Inflammatory macrophage treated with lipopolysaccharide for 1 hour (primary cell): ENCODE measurements around the gene POLR3B.
"Not testable (repeated sequence)": the region's sequence is repeated elsewhere in the genome, so short reads cannot be mapped to it uniquely, and the experiment has no call there.

Source experiments
- DNase-seq, 2 donors: peaks; one replicate each; pipeline ENCODE4 v3.0.0-alpha.2; 2020 to 2022

Gene POLR3B

GRCh38 chr12:106477627-106478026, 120.1 kb downstream of the POLR3B start:
- DNase-seq, result not testable (repeated sequence)

GRCh38 chr12:106480251-106480650, 122.7 kb downstream of the POLR3B start:
- no peak for DNase-seq

- no peak for DNase-seq
Observed at GRCh38 chr12:106481246-106481645, 123.7 kb downstream of the POLR3B start.

- DNase-seq, result no peak
Observed at GRCh38 chr12:106487664-106488063, 130.1 kb downstream of the POLR3B start.

GRCh38 chr12:106488884-106489283, 131.3 kb downstream of the POLR3B start:
- no peak for DNase-seq

GRCh38 chr12:106490264-106490663, 132.7 kb downstream of the POLR3B start:
- no peak for DNase-seq

- DNase-seq, result no peak
Observed at GRCh38 chr12:106492857-106493256, 135.3 kb downstream of the POLR3B start.

GRCh38 chr12:106493531-106493930, 136.0 kb downstream of the POLR3B start:
- no peak for DNase-seq

GRCh38 chr12:106495354-106495965, 137.9 kb downstream of the POLR3B start:
- DNase-seq, result no peak

- no peak for DNase-seq
Observed at GRCh38 chr12:106498056-106498455, 140.5 kb downstream of the POLR3B start.

GRCh38 chr12:106499628-106500027, 142.1 kb downstream of the POLR3B start:
- no peak for DNase-seq

GRCh38 chr12:106506691-106507090, 149.1 kb downstream of the POLR3B start:
- no peak for DNase-seq

- no peak for DNase-seq
Observed at GRCh38 chr12:106508966-106509365, 151.4 kb downstream of the POLR3B start.

- no peak for DNase-seq
Observed at GRCh38 chr12:106511365-106511764, 153.8 kb downstream of the POLR3B start.

GRCh38 chr12:106517314-106517713, 159.8 kb downstream of the POLR3B start:
- no peak for DNase-seq

- DNase-seq, result no peak
Observed at GRCh38 chr12:106519607-106520021, 162.1 kb downstream of the POLR3B start.

GRCh38 chr12:106521901-106522300, 164.4 kb downstream of the POLR3B start:
- no peak for DNase-seq

GRCh38 chr12:106522708-106523107, 165.2 kb downstream of the POLR3B start:
- no peak for DNase-seq

- no peak for DNase-seq
Observed at GRCh38 chr12:106527356-106527755, 169.8 kb downstream of the POLR3B start.

- no peak for DNase-seq
Observed at GRCh38 chr12:106541201-106541600, 183.7 kb downstream of the POLR3B start.

GRCh38 chr12:106551410-106551809, 193.9 kb downstream of the POLR3B start:
- DNase-seq, result no peak

- no peak for DNase-seq
Observed at GRCh38 chr12:106552228-106552627, 194.7 kb downstream of the POLR3B start.
